Fibroblast of lung (primary cell): ENCODE data around the gene SMCO2. TPM values are rescaled to one million over a fixed set of nuclear protein-coding genes. Genes with fewer than 3 reads are reported as not detected.

Source experiments
- DNase-seq, 2 donors: peaks; one replicate each; pipeline versions ENCODE4 v3.0.0 to v3.0.0-alpha.2; 2010; ENCODE audit warnings: low read depth in 2 of 2
- H2AFZ ChIP-seq: 2 replicates; pipeline ENCODE4 v1.5.1; 2012; ENCODE audit warnings: low read length, control low read depth, inconsistent platforms
- H3K27ac ChIP-seq: 2 replicates; pipeline ENCODE4 v1.5.1; 2011; ENCODE audit warnings: low read length, control low read depth; ENCODE audit not compliant: insufficient read depth
- H3K27me3 ChIP-seq: 2 replicates; pipeline ENCODE4 v1.5.1; 2011; ENCODE audit warnings: mild to moderate bottlenecking, low read length; ENCODE audit not compliant: control insufficient read depth, insufficient read depth
- H3K36me3 ChIP-seq: 2 replicates; pipeline ENCODE4 v1.5.1; 2011; ENCODE audit warnings: low read length; ENCODE audit not compliant: control insufficient read depth, insufficient read depth
- H3K4me1 ChIP-seq: 2 replicates; pipeline ENCODE4 v1.5.1; 2011; ENCODE audit warnings: low read length; ENCODE audit not compliant: control insufficient read depth, insufficient read depth; ENCODE audit errors: extremely low read depth
- H3K4me2 ChIP-seq: 2 replicates; pipeline ENCODE4 v1.5.1; 2011; ENCODE audit warnings: low read length, control low read depth; ENCODE audit not compliant: insufficient read depth; ENCODE audit errors: extremely low read depth
- H3K4me3 ChIP-seq, 4 experiments: fragments of 200-600 bp in 1 of 4; sonication (generic) in 1 of 4; replicated peaks in 1 of 4; 2 replicates each; pipeline ENCODE4 v1.5.1; 2011 to 2016; ENCODE audit warnings: low read length in 4 of 4, low read depth in 3 of 4, mild to moderate bottlenecking in 3 of 4, control low read depth in 2 of 4, inconsistent platforms in 1 of 4, mixed read lengths in 1 of 4; ENCODE audit not compliant: insufficient read depth in 1 of 4; ENCODE audit errors: control extremely low read depth in 1 of 4
- H3K79me2 ChIP-seq: 2 replicates; pipeline ENCODE4 v1.5.1; 2012; ENCODE audit warnings: mild to moderate bottlenecking, low read length, inconsistent platforms; ENCODE audit not compliant: control insufficient read depth, insufficient read depth
- H3K9ac ChIP-seq: 2 replicates; pipeline ENCODE4 v1.5.1; 2011; ENCODE audit warnings: mild to moderate bottlenecking, low read length, control low read depth; ENCODE audit not compliant: insufficient read depth
- H3K9me3 ChIP-seq: 2 replicates; pipeline ENCODE4 v1.5.1; 2012; ENCODE audit warnings: low read depth, low read length; ENCODE audit not compliant: control insufficient read depth, insufficient read depth
- H4K20me1 ChIP-seq: 2 replicates; pipeline ENCODE4 v1.5.1; 2011; ENCODE audit warnings: low read length; ENCODE audit not compliant: control insufficient read depth, insufficient read depth; ENCODE audit errors: extremely low read depth
- CTCF ChIP-seq, 2 donors: IDR thresholded peaks in 1 of 2; conservative IDR thresholded peaks in 1 of 2; 1 replicate in 1 of 2; 2 replicates in 1 of 2; pipeline ENCODE4 v1.5.1; 2011 to 2012; ENCODE audit warnings: low read length in 2 of 2, control low read depth in 1 of 2, inconsistent platforms in 1 of 2, low read depth in 1 of 2, mild to moderate bottlenecking in 1 of 2
- EZH2 ChIP-seq: IDR thresholded peaks from 2 replicates; pipeline ENCODE4 v1.5.1; 2012; ENCODE audit warnings: low read length, control low read depth, mild to moderate bottlenecking; ENCODE audit errors: missing control alignments
- polyA plus RNA-seq, 2 donors: library from polyadenylated mRNA; depleted of rRNA in 1 of 2; stranded (reverse) in 1 of 2; unstranded in 1 of 2; fragments of >200 nt; gene quantifications; 2 replicates each; pipeline ENCODE4 v1.2.1, GENCODE V29; 2011 to 2012; ENCODE audit warnings: missing spikeins in 1 of 2
- total RNA-seq: library from RNA; depleted of rRNA; stranded (reverse); fragments of >200 nt; gene quantifications from 2 replicates; pipeline ENCODE4 v1.2.1, GENCODE V29; 2014

Gene SMCO2
- total and polyA plus RNA-seq, 2 donors (not counting 1 experiment from before 2014, with no cell fraction given), result not detected

DNA sequence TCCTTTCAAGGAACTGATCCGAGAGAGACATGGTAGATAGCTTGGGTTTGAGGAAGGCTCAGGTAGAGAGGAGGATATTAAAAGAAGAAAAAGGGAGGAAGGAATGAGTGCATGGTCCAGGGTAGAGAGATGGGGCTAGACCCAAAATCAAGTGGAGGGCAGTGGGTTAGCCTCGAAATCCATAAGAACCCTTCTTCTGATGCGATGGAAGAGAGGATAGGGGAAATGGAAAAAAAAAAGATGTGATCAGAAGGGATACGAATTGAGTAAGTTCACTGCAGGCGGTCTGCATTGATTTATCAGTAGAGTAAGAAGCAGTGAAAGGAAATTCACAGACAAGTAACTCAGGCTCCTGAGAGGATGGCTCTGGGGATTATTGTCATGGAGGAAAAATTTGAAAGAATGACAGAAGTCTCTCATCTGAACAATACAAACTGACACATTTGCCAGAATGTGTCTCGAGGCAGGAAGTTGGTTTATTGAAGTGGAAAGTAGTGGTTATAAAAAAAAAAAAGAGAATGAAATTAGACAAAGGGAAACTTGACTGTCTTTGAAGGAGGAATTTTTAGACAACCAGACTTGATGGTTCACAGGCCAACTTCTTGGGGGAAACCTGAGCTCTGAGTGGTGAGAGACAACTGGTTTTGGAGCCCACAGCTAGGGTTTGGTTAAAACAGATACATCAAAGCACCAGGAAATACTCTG lies 87.7 kb downstream of the SMCO2 start:
- Histone ChIP-seq H3K27me3 (no peaks in the 10 kb centered on the region), H3K79me2 (peaks cover 90% of the 10 kb centered on the region), H3K27ac (no peak overlapping the region), H3K4me3 (no peak overlapping the region), H3K9ac (no peak overlapping the region), H4K20me1 (no peaks in the 10 kb centered on the region), H3K4me2 (no peak overlapping the region), H3K9me3 (no peaks in the 10 kb centered on the region), H3K4me1 (peaks cover 10% of the 10 kb centered on the region), H2AFZ (no peak overlapping the region), H3K36me3 (peaks cover 4% of the 10 kb centered on the region)
- DNase-seq, result peak in 1 of 2 donors; percentile 60
- TF ChIP-seq CTCF (conservative IDR thresholded peaks at IDR 0.05 in 1 of 2, IDR thresholded peaks at IDR 0.05 in 1 of 2; ENCODE audit: low read depth in 1 of 2, low read length in 2 of 2) (no peak), EZH2 (no peak)

GRCh38 chr12:27534765-27535161 lies 88.2 kb downstream of the SMCO2 start:
- H4K20me1 ChIP-seq, result no peaks in the 10 kb centered on the region
- no peak overlapping the region for H3K27ac ChIP-seq
- peaks cover 4% of the 10 kb centered on the region for H3K36me3 ChIP-seq
- TF ChIP-seq EZH2 (no peak), CTCF (conservative IDR thresholded peaks at IDR 0.05 in 1 of 2, IDR thresholded peaks at IDR 0.05 in 1 of 2; ENCODE audit: low read depth in 1 of 2, low read length in 2 of 2) (no peak)
- peaks cover 10% of the 10 kb centered on the region for H3K4me1 ChIP-seq
- H3K4me2 ChIP-seq, result no peak overlapping the region
- H2AFZ ChIP-seq, result no peak overlapping the region
- no peak for DNase-seq
- no peaks in the 10 kb centered on the region for H3K9me3 ChIP-seq
- H3K9ac ChIP-seq, result no peak overlapping the region
- peaks cover 91% of the 10 kb centered on the region for H3K79me2 ChIP-seq
- no peak overlapping the region for H3K4me3 ChIP-seq
- no peaks in the 10 kb centered on the region for H3K27me3 ChIP-seq

DNA sequence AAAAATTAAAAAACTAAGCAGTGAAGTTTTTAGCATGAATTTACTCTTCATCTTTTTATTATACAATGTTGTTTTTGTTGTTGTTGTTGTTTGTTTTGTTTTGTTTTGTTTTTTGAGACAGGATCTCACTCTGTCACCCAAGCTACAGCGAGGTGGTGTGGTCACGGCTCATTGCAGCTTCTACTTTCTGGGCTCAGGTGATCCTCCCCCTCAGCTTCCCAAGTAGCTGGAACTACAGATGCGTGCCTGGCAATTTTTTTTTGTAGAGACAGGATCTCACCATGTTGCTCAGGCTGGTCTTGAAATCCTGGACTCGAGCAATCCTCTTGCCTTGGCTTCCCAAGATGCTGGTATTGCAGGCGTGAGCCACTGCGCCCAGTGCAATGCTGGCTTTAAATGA lies 88.8 kb downstream of the SMCO2 start:
- Histone ChIP-seq H3K79me2 (peaks cover 91% of the 10 kb centered on the region), H3K4me2 (no peak overlapping the region), H3K9ac (no peak overlapping the region), H3K4me1 (peaks cover 10% of the 10 kb centered on the region), H3K4me3 (no peak overlapping the region), H3K27me3 (no peaks in the 10 kb centered on the region), H3K36me3 (peaks cover 4% of the 10 kb centered on the region), H3K27ac (no peak overlapping the region), H3K9me3 (no peaks in the 10 kb centered on the region), H4K20me1 (no peaks in the 10 kb centered on the region), H2AFZ (no peak overlapping the region)
- no peak for TF ChIP-seq EZH2
- no peak for TF ChIP-seq CTCF (conservative IDR thresholded peaks at IDR 0.05 in 1 of 2, IDR thresholded peaks at IDR 0.05 in 1 of 2; ENCODE audit: low read depth in 1 of 2, low read length in 2 of 2)
- DNase-seq, result no peak
